Right renal pelvis (tissue), 4 donors: ENCODE results near the gene TMEM179B. TPM values are rescaled to one million over a fixed set of nuclear protein-coding genes. Genes with fewer than 3 reads are reported as not detected.

Source experiments
- DNase-seq, 4 donors: peaks; one replicate each; pipeline ENCODE4 v3.0.0-alpha.2; 2013; ENCODE audit warnings: low read depth in 4 of 4, low spot score in 3 of 4, missing footprints in 1 of 4
- polyA plus RNA-seq, 4 donors: library from polyadenylated mRNA; unstranded; fragments of 120-200 nt; gene quantifications; one replicate each; pipeline ENCODE4 v1.2.1, GENCODE V29; 2013; ENCODE audit not compliant: insufficient read length in 4 of 4

TMEM179B gene
- polyA plus RNA-seq, 4 donors = 64.6 to 72.9 (median 68.3) TPM

GRCh38 chr11:62830904-62831519 lies 43.8 kb downstream of the TMEM179B start:
- DNase-seq = peak in 1 of 4 donors; percentile 48

- peak; percentile 98 to 99 (median 98) for DNase-seq
These were observed 44.5 kb downstream of the TMEM179B start, which contains the start of gene STX5 for GRCh38 chr11:62831520-62832335. STX5 (minus strand) TSS chr11:62832051; CDS start chr11:62831243, 808 bp downstream.

- DNase-seq = no peak
These were observed 45.4 kb downstream of the TMEM179B start, which contains the start of gene TEX54 for GRCh38 chr11:62832336-62833234. TEX54 (minus strand) TSS chr11:62832841.

GRCh38 chr11:62835336-62835735 lies 48.1 kb downstream of the TMEM179B start:
- DNase-seq = no peak

- peak; percentile 90 to 91 (median 90) for DNase-seq
These were observed 52.1 kb downstream of the TMEM179B start, which contains the start of gene WDR74 for GRCh38 chr11:62839050-62839945. WDR74 (minus strand) TSS chr11:62839590; CDS start chr11:62839570, 20 bp downstream.

Other genes starting within 250 kb of the TMEM179B start
- 100 to 1,000 TPM; 186 to 212 (median 195) TPM for gene AHNAK, start 240.6 kb upstream of the TMEM179B start, polyA plus RNA-seq
- gene EEF1G, start 213.5 kb upstream of the TMEM179B start, polyA plus RNA-seq = 1,000 to 10,000 TPM; 2,211 to 2,243 (median 2,224) TPM
- 10 to 100 TPM; 22.2 to 25.5 (median 23.7) TPM for gene TUT1, start 195.9 kb upstream of the TMEM179B start, polyA plus RNA-seq
- gene MTA2, start 185.5 kb upstream of the TMEM179B start, polyA plus RNA-seq = 10 to 100 TPM; 90.8 to 99.5 (median 93.4) TPM
- gene EML3, start 174.6 kb upstream of the TMEM179B start, polyA plus RNA-seq = 10 to 100 TPM; 27.9 to 40.2 (median 36.0) TPM
- 1 to 10 TPM; 3.0 to 3.5 (median 3.4) TPM for gene ROM1, start 174.1 kb upstream of the TMEM179B start, polyA plus RNA-seq
- 10 to 100 TPM; 28.7 to 43.6 (median 32.6) TPM for gene B3GAT3, start 165.4 kb upstream of the TMEM179B start, polyA plus RNA-seq
- 100 to 1,000 TPM; 387 to 413 (median 398) TPM for gene GANAB, start 140.8 kb upstream of the TMEM179B start, polyA plus RNA-seq
- gene INTS5, start 134.1 kb upstream of the TMEM179B start, polyA plus RNA-seq = 10 to 100 TPM; 19.9 to 23.8 (median 20.8) TPM
- 10 to 100 TPM; 54.5 to 63.6 (median 61.6) TPM for gene C11orf98, start 122.2 kb upstream of the TMEM179B start, polyA plus RNA-seq
- 1 to 10 TPM; 3.8 to 7.5 (median 4.9) TPM for gene CSKMT, start 122.1 kb upstream of the TMEM179B start, polyA plus RNA-seq
- gene UQCC3, start 115.7 kb upstream of the TMEM179B start, polyA plus RNA-seq = 10 to 100 TPM in 1 of 4 donors, 1 to 10 TPM in 3; 7.3 to 12.8 (median 8.0) TPM
- 1 to 10 TPM; 3.3 to 8.6 (median 7.8) TPM for gene LBHD1, start 115.1 kb upstream of the TMEM179B start, polyA plus RNA-seq
- 100 to 1,000 TPM; 147 to 179 (median 149) TPM for gene UBXN1, start 108.3 kb upstream of the TMEM179B start, polyA plus RNA-seq
- 1 to 10 TPM in 2 of 4 donors, under 1 TPM in 2; 0.91 to 1.5 (median 1.1) TPM for gene LRRN4CL, start 97.9 kb upstream of the TMEM179B start, polyA plus RNA-seq
- gene BSCL2, start 80.0 kb upstream of the TMEM179B start, polyA plus RNA-seq = 10 to 100 TPM; 60.3 to 69.8 (median 68.3) TPM
- gene GNG3, start 79.7 kb upstream of the TMEM179B start, polyA plus RNA-seq = 1 to 10 TPM; 1.4 to 2.4 (median 1.9) TPM
- 10 to 100 TPM; 78.0 to 87.0 (median 84.2) TPM for gene HNRNPUL2, start 59.9 kb upstream of the TMEM179B start, polyA plus RNA-seq
- gene TTC9C, start 58.9 kb upstream of the TMEM179B start, polyA plus RNA-seq = 10 to 100 TPM; 35.6 to 44.1 (median 42.3) TPM
- gene ZBTB3, start 33.2 kb upstream of the TMEM179B start, polyA plus RNA-seq = 1 to 10 TPM; 6.5 to 8.4 (median 7.2) TPM
- 100 to 1,000 TPM; 147 to 159 (median 148) TPM for gene POLR2G, start 25.8 kb upstream of the TMEM179B start, polyA plus RNA-seq
- 10 to 100 TPM; 24.9 to 30.9 (median 28.4) TPM for gene TAF6L, start 16.0 kb upstream of the TMEM179B start, polyA plus RNA-seq
- 10 to 100 TPM; 22.3 to 31.0 (median 25.5) TPM for gene TMEM223, start 4.6 kb downstream of the TMEM179B start, polyA plus RNA-seq
- gene NXF1, start 18.0 kb downstream of the TMEM179B start, polyA plus RNA-seq = 100 to 1,000 TPM; 113 to 129 (median 123) TPM
- 10 to 100 TPM; 53.5 to 60.8 (median 57.8) TPM for gene STX5, start 44.6 kb downstream of the TMEM179B start, polyA plus RNA-seq
- under 1 TPM in 1 of 4 donors, not detected in 3; 0.17 TPM for gene TEX54, start 45.4 kb downstream of the TMEM179B start, polyA plus RNA-seq
- gene WDR74, start 52.2 kb downstream of the TMEM179B start, polyA plus RNA-seq = 10 to 100 TPM; 35.4 to 40.9 (median 38.7) TPM
- 100 to 1,000 TPM; 182 to 190 (median 189) TPM for gene SLC3A2, start 93.5 kb downstream of the TMEM179B start, polyA plus RNA-seq
- under 1 TPM; 0.07 to 0.13 (median 0.09) TPM for gene CHRM1, start 134.0 kb downstream of the TMEM179B start, polyA plus RNA-seq
- gene SLC22A6, start 197.6 kb downstream of the TMEM179B start, polyA plus RNA-seq = 10 to 100 TPM; 20.2 to 38.4 (median 30.5) TPM
- 10 to 100 TPM; 33.7 to 58.1 (median 46.7) TPM for gene SLC22A8, start 228.4 kb downstream of the TMEM179B start, polyA plus RNA-seq